Measurements from ENCODE around the gene USP8.

DNA sequence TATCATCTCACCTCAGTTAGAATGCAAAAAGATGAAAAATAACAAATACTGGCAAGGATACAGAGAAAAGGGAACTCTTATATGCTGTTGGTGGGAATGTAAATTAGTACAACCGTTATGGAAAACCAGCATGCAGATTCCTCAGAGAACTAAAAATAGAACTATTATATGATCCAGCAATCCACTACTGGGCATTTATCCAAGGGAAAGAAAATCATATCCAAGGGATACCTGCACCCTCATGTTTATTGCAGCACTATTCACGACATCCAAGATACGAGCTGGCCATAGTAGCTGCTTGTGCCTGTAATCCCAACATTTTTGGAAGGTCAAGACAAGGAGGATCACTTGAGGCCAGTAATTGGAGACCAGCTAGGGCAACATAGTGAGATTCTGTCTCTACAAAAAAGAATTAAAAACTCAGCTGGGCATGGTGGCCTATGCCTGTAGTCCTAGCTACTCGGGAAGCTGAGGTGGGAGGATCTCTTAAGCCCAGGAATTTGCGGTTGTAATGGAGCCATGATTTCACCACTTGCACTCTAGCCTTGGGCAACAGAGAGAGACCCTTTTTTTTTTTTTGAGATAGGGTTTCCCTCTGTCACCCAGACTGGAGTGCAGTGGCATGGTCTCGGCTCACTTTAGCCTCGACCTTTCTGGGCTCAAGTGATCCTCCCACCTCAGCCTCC, 95.7 kb downstream of the USP8 start:
- TF ChIP-seq IKZF2 (IDR thresholded peaks at IDR 0.05) (no peak), CREB1 (IDR thresholded peaks at IDR 0.05; ENCODE audit: low read depth) (no peak), TBL1XR1 (IDR thresholded peaks at IDR 0.05; ENCODE audit: low read depth, low read length) (no peak), POLR2AphosphoS2 (IDR thresholded peaks at IDR 0.05; ENCODE audit: low read depth, low read length) (no peak), CEBPB (IDR thresholded peaks at IDR 0.05; ENCODE audit: borderline replicate concordance in 1 of 2, low read depth in 2 of 2, low read length in 2 of 2) (no peak), NFIC (IDR thresholded peaks at IDR 0.05; ENCODE audit: low read depth, low read length) (no peak), EP300 (IDR thresholded peaks at IDR 0.05; ENCODE audit: borderline replicate concordance in 1 of 2, control insufficient read depth in 1 of 2, low read depth in 2 of 2, low read length in 2 of 2) (no peak), ZNF384 (IDR thresholded peaks at IDR 0.05; ENCODE audit: borderline replicate concordance, low read depth, low read length) (no peak), EZH2 (IDR thresholded peaks at IDR 0.05; ENCODE audit: borderline replicate concordance, control insufficient read depth, low read depth, low read length) (no peak), SRF (IDR thresholded peaks at IDR 0.05; ENCODE audit: low read depth in 2 of 2, low read length in 2 of 2) (no peak), JUND (IDR thresholded peaks at IDR 0.05; ENCODE audit: low read depth, low read length) (no peak), NBN (IDR thresholded peaks at IDR 0.05) (no peak)
- TF ChIP-seq, protein P1, sequence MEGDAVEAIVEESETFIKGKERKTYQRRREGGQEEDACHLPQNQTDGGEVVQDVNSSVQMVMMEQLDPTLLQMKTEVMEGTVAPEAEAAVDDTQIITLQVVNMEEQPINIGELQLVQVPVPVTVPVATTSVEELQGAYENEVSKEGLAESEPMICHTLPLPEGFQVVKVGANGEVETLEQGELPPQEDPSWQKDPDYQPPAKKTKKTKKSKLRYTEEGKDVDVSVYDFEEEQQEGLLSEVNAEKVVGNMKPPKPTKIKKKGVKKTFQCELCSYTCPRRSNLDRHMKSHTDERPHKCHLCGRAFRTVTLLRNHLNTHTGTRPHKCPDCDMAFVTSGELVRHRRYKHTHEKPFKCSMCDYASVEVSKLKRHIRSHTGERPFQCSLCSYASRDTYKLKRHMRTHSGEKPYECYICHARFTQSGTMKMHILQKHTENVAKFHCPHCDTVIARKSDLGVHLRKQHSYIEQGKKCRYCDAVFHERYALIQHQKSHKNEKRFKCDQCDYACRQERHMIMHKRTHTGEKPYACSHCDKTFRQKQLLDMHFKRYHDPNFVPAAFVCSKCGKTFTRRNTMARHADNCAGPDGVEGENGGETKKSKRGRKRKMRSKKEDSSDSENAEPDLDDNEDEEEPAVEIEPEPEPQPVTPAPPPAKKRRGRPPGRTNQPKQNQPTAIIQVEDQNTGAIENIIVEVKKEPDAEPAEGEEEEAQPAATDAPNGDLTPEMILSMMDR (IDR thresholded peaks at IDR 0.05 in 2 of 3, conservative IDR thresholded peaks at IDR 0.05 in 1 of 3; ENCODE audit: control insufficient read depth in 2 of 3, extremely low read depth in 1 of 3, insufficient read depth in 1 of 3, low read depth in 3 of 3, low read length in 3 of 3) = no peak
- TF ChIP-seq, protein P2, sequence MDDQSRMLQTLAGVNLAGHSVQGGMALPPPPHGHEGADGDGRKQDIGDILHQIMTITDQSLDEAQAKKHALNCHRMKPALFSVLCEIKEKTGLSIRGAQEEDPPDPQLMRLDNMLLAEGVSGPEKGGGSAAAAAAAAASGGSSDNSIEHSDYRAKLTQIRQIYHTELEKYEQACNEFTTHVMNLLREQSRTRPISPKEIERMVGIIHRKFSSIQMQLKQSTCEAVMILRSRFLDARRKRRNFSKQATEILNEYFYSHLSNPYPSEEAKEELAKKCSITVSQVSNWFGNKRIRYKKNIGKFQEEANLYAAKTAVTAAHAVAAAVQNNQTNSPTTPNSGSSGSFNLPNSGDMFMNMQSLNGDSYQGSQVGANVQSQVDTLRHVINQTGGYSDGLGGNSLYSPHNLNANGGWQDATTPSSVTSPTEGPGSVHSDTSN (IDR thresholded peaks at IDR 0.05; ENCODE audit: insufficient replicate concordance, low read depth, low read length) = no peak

Data from GM12878 (cell line).